Measurements from ENCODE around the gene GOLT1A. TPM values are rescaled to one million over a fixed set of nuclear protein-coding genes. Genes with fewer than 3 reads are reported as not detected.
"Not testable (repeated sequence)": the region's sequence is repeated elsewhere in the genome, so short reads cannot be mapped to it uniquely, and the experiment has no call there.

GOLT1A gene
- polyA plus RNA-seq, 1 donor from 2014 or later, result not detected

DNA sequence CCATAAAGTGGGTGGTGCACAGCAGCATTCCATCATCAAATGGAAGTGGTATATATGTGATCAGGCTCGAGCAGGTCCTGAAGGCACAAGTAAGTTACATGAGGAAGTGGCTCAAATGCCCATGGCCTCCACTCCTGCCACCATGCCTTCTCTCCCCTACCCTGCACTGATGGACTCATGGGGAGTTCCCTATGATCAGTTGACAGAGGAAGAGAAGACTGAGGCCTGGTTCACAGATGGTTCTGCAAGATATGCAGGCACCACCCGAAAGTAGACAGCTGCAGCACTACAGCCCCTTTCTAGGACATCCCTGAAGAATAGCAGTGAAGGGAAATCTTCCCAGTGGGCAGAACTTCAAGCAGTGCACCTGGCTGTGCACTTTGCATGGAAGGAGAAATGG, 24.7 kb upstream of the GOLT1A start:
- not testable (repeated sequence) for H3K4me2 ChIP-seq (ENCODE audit: low read length); H3K9me2 ChIP-seq (ENCODE audit: insufficient read depth, low read length); H2AFZ ChIP-seq (ENCODE audit: low read depth, low read length); H3K27ac ChIP-seq (ENCODE audit: low read length); H3K9ac ChIP-seq (ENCODE audit: low read length); H4K20me1 ChIP-seq (ENCODE audit: insufficient read depth); H3F3A ChIP-seq (ENCODE audit: insufficient read depth, low read length, poor library complexity, severe bottlenecking); H3K79me2 ChIP-seq (replicated peaks; ENCODE audit: insufficient read depth, low read length); H3K27me3 ChIP-seq (ENCODE audit: insufficient read depth, low read depth, low read length); H3K9me3 ChIP-seq (ENCODE audit: low read length); H3K4me3 ChIP-seq (ENCODE audit: low read length)
- H3K36me3 ChIP-seq (ENCODE audit: insufficient read depth, low read length), result peaks cover 12% of the 10 kb centered on the region

DNA sequence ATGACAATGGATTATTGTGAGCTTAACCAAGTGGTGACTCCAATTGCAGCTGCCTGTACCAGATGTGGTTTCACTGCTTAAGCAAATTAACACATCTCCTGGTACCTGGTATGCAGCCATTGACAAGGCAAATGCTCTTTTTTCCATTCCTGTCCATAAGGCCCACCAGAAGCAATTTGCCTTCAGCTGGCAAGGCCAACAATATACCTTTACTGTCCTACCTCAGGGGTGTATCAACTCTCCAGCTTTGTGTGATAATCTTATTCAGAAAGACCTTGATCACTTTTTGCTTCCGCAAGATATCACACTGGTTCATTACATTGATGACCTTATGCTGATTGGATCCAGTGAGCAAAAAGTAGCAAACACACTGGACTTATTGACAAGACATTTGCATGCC, 23.7 kb upstream of the GOLT1A start:
- H3K27ac ChIP-seq (ENCODE audit: low read length); H3K27me3 ChIP-seq (ENCODE audit: insufficient read depth, low read depth, low read length); H3K4me3 ChIP-seq (ENCODE audit: low read length); H3F3A ChIP-seq (ENCODE audit: insufficient read depth, low read length, poor library complexity, severe bottlenecking); H3K79me2 ChIP-seq (replicated peaks; ENCODE audit: insufficient read depth, low read length); H3K36me3 ChIP-seq (ENCODE audit: insufficient read depth, low read length); H3K9me3 ChIP-seq (ENCODE audit: low read length); H3K9ac ChIP-seq (ENCODE audit: low read length); H2AFZ ChIP-seq (ENCODE audit: low read depth, low read length); H3K4me2 ChIP-seq (ENCODE audit: low read length); H4K20me1 ChIP-seq (ENCODE audit: insufficient read depth); H3K9me2 ChIP-seq (ENCODE audit: insufficient read depth, low read length): not testable (repeated sequence)

- H3K79me2 ChIP-seq (replicated peaks; ENCODE audit: insufficient read depth, low read length), result no peaks in the 10 kb centered on the region
- H3K9me2 ChIP-seq (ENCODE audit: insufficient read depth, low read length), result no peaks in the 10 kb centered on the region
- TF ChIP-seq TAF1 (IDR thresholded peaks at IDR 0.05; ENCODE audit: low read depth) (no peak), EP300 (conservative IDR thresholded peaks at IDR 0.05; ENCODE audit: poor library complexity, severe bottlenecking) (no peak), SMC3 (conservative IDR thresholded peaks at IDR 0.05; ENCODE audit: poor library complexity) (no peak), RAD21 (conservative IDR thresholded peaks at IDR 0.05) (no peak), REST (IDR thresholded peaks at IDR 0.05; ENCODE audit: borderline replicate concordance) (no peak), EZH2 (IDR thresholded peaks at IDR 0.05; ENCODE audit: borderline replicate concordance, insufficient read depth, low read length, poor library complexity, severe bottlenecking) (no peak), POLR2AphosphoS5 (IDR thresholded peaks at IDR 0.05) (no peak), MXI1 (conservative IDR thresholded peaks at IDR 0.05; ENCODE audit: poor library complexity, severe bottlenecking) (no peak)
- no peaks in the 10 kb centered on the region for H4K20me1 ChIP-seq (ENCODE audit: insufficient read depth)
- peaks cover 40% of the 10 kb centered on the region for H3K36me3 ChIP-seq (ENCODE audit: insufficient read depth, low read length)
- H3K4me3 ChIP-seq (ENCODE audit: low read length), result no peak overlapping the region
- H3K4me2 ChIP-seq (ENCODE audit: low read length), result no peak overlapping the region
- H3K9ac ChIP-seq (ENCODE audit: low read length), result no peak overlapping the region
- H3F3A ChIP-seq (ENCODE audit: insufficient read depth, low read length, poor library complexity, severe bottlenecking), result no peaks in the 10 kb centered on the region
- H3K27ac ChIP-seq (ENCODE audit: low read length), result no peak overlapping the region
- H2AFZ ChIP-seq (ENCODE audit: low read depth, low read length), result no peak overlapping the region
- H3K9me3 ChIP-seq (ENCODE audit: low read length), result no peaks in the 10 kb centered on the region
- no peaks in the 10 kb centered on the region for H3K27me3 ChIP-seq (ENCODE audit: insufficient read depth, low read depth, low read length)
These were observed 18.7 kb upstream of the GOLT1A start for GRCh38 chr1:204232526-204232925.

Measured in neural cell (in vitro differentiated cells).